Measurements from ENCODE around the gene HOXA3. TPM values are rescaled to one million over a fixed set of nuclear protein-coding genes. Genes with fewer than 3 reads are reported as not detected.

Gene HOXA3
- polyA plus RNA-seq, 1 donor (not counting 4 experiments of a cell fraction or from before 2014, with no cell fraction given), result 0.58 TPM

DNA sequence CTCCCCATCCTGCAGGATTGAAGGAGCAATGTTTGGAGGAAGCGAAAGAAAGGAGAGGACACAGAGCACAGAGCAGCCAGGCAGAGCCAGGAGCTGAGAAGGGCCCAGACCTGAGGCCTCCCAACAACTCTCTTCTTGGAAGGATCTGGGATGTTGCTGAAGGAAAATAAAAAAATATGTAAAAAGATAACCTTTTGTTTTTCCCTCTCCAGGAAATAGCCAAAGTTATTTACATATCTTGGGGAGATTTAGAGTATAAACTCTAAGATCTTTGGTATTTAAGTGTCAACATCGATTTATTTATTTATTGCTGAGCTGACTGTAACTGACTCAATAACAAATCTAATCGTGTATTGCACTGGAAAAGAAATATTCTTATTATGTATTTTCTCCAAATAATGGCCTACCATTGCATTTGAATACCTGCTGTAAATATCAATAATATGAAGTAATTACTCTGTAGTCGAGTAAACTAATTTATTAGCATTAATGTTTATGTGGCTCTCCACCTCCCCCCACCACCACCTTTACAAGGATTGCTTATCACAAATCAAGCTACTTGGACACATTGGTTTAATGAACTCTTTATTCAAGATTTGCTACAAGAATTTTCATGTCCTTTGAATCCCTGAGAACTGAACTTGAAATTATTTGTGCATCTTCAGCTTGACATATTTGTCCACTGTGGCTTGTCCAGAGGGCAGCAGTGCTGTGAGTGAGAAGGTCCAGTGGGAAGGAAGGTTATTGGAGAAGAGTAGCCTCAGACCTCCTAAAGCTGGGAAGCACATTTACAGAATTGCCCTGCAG is 34.5 kb upstream of the HOXA3 start:
- FAIRE-seq (no peak), DNase-seq (ENCODE audit: low read depth, low spot score) (no peak)
- Histone ChIP-seq H3K9ac (ENCODE audit: control insufficient read depth, extremely low read depth, insufficient read depth, low read length) (no peak overlapping the region), H3K27ac (ENCODE audit: control insufficient read depth, insufficient read depth, low read length) (no peak overlapping the region), H3K4me2 (ENCODE audit: control insufficient read depth, extremely low read depth, insufficient read depth, low read depth, low read length) (no peak overlapping the region), H2AFZ (ENCODE audit: control insufficient read depth, low read length) (no peak overlapping the region), H3K4me1 (ENCODE audit: control insufficient read depth, extremely low read depth, insufficient read depth, low read length) (peaks cover 13% of the 10 kb centered on the region), H3K9me3 (ENCODE audit: control insufficient read depth, low read depth, low read length) (no peaks in the 10 kb centered on the region), H3K36me3 (ENCODE audit: control insufficient read depth in 2 of 2, extremely low read depth in 1 of 2, insufficient read depth in 2 of 2, low read length in 2 of 2) (no peaks in the 10 kb centered on the region), H3K4me3 (ENCODE audit: control insufficient read depth in 2 of 3, extremely low read depth in 1 of 3, insufficient read depth in 2 of 3, low read depth in 1 of 3, low read length in 3 of 3) (no peak overlapping the region), H3K27me3 (ENCODE audit: control insufficient read depth, extremely low read depth, insufficient read depth, low read length) (peaks cover 95% of the 10 kb centered on the region), H3K9me1 (ENCODE audit: control insufficient read depth, extremely low read depth, insufficient read depth, low read length) (no peaks in the 10 kb centered on the region), H4K20me1 (ENCODE audit: control insufficient read depth, extremely low read depth, insufficient read depth, low read length) (no peaks in the 10 kb centered on the region), H3K79me2 (ENCODE audit: control insufficient read depth, insufficient read depth, low read length) (no peaks in the 10 kb centered on the region)
- dilution Hi-C loops (cut with MboI; ENCODE audit: extremely low pct_ligation_motif_present, low sequenced_read_pairs), result no loop called here
- TF ChIP-seq EZH2 (IDR thresholded peaks at IDR 0.05; ENCODE audit: low read length), result no peak
- TF ChIP-seq, protein P1, sequence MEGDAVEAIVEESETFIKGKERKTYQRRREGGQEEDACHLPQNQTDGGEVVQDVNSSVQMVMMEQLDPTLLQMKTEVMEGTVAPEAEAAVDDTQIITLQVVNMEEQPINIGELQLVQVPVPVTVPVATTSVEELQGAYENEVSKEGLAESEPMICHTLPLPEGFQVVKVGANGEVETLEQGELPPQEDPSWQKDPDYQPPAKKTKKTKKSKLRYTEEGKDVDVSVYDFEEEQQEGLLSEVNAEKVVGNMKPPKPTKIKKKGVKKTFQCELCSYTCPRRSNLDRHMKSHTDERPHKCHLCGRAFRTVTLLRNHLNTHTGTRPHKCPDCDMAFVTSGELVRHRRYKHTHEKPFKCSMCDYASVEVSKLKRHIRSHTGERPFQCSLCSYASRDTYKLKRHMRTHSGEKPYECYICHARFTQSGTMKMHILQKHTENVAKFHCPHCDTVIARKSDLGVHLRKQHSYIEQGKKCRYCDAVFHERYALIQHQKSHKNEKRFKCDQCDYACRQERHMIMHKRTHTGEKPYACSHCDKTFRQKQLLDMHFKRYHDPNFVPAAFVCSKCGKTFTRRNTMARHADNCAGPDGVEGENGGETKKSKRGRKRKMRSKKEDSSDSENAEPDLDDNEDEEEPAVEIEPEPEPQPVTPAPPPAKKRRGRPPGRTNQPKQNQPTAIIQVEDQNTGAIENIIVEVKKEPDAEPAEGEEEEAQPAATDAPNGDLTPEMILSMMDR (optimal IDR thresholded peaks at IDR 0.05 in 1 of 3, IDR thresholded peaks at IDR 0.05 in 1 of 3, conservative IDR thresholded peaks at IDR 0.05 in 1 of 3; ENCODE audit: extremely low read depth in 1 of 3, insufficient read depth in 2 of 3, low read length in 3 of 3), result no peak

DNA sequence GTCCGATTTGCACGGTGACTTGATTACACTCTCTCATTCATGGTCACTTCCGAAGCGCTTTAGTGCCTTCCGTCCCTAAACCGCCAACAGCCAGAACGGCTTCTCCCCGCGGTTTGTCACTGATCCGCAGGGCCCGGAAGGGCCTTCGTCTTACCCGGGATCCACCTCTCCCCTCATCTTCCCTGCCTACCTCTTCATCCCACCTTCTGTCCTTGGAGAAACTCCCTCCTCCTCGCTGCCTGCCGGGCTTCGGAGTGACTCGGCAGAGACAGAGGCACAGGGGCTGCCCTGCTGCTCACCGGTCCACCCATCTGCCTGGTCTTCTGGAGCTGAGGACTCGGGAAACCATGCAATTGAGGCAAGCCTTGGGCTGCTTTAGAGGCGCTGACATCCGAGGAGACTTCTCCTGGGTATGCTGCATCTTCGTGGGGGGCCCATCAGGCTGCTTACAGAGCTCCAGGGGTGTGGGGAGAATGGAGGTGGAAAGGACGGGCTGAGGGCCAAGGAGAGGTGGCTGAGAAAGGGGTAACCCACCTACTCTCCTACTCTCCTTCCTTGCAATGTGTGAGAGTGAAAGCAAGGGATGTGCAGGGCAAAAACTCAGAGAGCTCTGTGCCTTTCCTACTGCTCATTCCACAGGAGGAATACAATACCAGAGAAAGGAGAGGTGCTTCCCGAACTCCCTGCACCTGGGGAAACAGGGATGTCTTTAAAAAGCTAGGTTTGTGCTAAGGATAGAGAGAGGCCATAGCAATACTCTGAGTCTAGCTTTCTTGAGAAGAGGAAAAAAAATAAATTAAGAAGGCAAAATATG is 33.7 kb upstream of the HOXA3 start:
- H3K27me3 ChIP-seq (ENCODE audit: control insufficient read depth, extremely low read depth, insufficient read depth, low read length), result peaks cover 87% of the 10 kb centered on the region
- no peaks in the 10 kb centered on the region for H3K9me3 ChIP-seq (ENCODE audit: control insufficient read depth, low read depth, low read length)
- TF ChIP-seq, protein P1 (optimal IDR thresholded peaks at IDR 0.05 in 1 of 3, IDR thresholded peaks at IDR 0.05 in 1 of 3, conservative IDR thresholded peaks at IDR 0.05 in 1 of 3; ENCODE audit: extremely low read depth in 1 of 3, insufficient read depth in 2 of 3, low read length in 3 of 3), result no peak
- TF ChIP-seq EZH2 (IDR thresholded peaks at IDR 0.05; ENCODE audit: low read length), result no peak
- H3K4me3 ChIP-seq (ENCODE audit: control insufficient read depth in 2 of 3, extremely low read depth in 1 of 3, insufficient read depth in 2 of 3, low read depth in 1 of 3, low read length in 3 of 3), result no peak overlapping the region
- no peaks in the 10 kb centered on the region for H3K79me2 ChIP-seq (ENCODE audit: control insufficient read depth, insufficient read depth, low read length)
- DNase-seq (ENCODE audit: low read depth, low spot score), result no peak
- peaks cover 13% of the 10 kb centered on the region for H3K4me1 ChIP-seq (ENCODE audit: control insufficient read depth, extremely low read depth, insufficient read depth, low read length)
- H3K9me1 ChIP-seq (ENCODE audit: control insufficient read depth, extremely low read depth, insufficient read depth, low read length), result no peaks in the 10 kb centered on the region
- no peak overlapping the region for H3K9ac ChIP-seq (ENCODE audit: control insufficient read depth, extremely low read depth, insufficient read depth, low read length)
- dilution Hi-C loops (cut with MboI; ENCODE audit: extremely low pct_ligation_motif_present, low sequenced_read_pairs), result no loop called here
- no peaks in the 10 kb centered on the region for H3K36me3 ChIP-seq (ENCODE audit: control insufficient read depth in 2 of 2, extremely low read depth in 1 of 2, insufficient read depth in 2 of 2, low read length in 2 of 2)
- no peak for FAIRE-seq
- no peak overlapping the region for H3K27ac ChIP-seq (ENCODE audit: control insufficient read depth, insufficient read depth, low read length)
- H2AFZ ChIP-seq (ENCODE audit: control insufficient read depth, low read length), result no peak overlapping the region
- no peak overlapping the region for H3K4me2 ChIP-seq (ENCODE audit: control insufficient read depth, extremely low read depth, insufficient read depth, low read depth, low read length)
- H4K20me1 ChIP-seq (ENCODE audit: control insufficient read depth, extremely low read depth, insufficient read depth, low read length), result no peaks in the 10 kb centered on the region

Measured in keratinocyte (primary cell).